ENCODE data around the gene HAPSTR1.

The HAPSTR1 gene

GRCh38 chr16:9123401-9123800, 32.0 kb downstream of the HAPSTR1 start:
- no peak for DNase-seq (ENCODE audit: low spot score)

DNA sequence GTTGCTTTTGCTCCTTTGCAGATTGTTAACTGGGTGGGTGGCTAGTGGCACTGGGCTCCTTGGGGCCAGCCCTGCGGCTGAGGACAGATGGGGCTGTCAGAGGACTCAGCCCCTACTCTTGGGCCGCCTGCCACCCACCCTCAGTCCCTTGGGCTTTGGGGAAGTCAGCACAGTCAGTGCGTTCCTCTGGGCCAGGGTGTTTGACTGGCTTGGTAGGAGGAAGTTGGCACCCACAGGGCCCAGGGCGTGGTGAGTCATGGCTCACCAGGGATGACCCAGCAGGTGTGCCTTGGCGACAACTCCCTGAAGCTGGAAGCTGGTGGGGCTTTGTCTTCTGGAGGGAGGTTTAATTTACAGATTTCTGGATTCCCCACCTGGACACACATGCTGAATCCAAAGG, 32.4 kb downstream of the HAPSTR1 start:
- DNase-seq (ENCODE audit: low spot score) = no peak

DNA sequence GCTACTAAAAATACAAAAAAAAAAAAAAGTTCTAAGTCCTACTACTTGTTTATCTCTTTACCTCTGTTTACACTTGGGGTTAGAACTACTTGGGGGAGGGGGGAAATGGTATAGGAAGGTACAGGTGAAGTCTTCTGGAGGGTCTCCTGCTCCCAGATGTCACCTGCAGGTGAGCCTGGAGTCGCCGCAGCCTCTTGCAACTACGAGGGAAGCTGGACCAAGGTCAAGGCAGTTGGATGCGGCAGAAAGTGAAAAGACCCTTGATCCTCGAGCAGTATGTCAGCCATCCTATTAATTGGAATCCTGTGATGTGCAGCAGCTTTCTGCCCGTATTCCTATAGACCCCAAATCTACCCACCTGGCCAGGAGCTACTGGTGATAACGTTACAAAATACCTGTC, 33.0 kb downstream of the HAPSTR1 start:
- DNase-seq (ENCODE audit: low spot score) = no peak

DNA sequence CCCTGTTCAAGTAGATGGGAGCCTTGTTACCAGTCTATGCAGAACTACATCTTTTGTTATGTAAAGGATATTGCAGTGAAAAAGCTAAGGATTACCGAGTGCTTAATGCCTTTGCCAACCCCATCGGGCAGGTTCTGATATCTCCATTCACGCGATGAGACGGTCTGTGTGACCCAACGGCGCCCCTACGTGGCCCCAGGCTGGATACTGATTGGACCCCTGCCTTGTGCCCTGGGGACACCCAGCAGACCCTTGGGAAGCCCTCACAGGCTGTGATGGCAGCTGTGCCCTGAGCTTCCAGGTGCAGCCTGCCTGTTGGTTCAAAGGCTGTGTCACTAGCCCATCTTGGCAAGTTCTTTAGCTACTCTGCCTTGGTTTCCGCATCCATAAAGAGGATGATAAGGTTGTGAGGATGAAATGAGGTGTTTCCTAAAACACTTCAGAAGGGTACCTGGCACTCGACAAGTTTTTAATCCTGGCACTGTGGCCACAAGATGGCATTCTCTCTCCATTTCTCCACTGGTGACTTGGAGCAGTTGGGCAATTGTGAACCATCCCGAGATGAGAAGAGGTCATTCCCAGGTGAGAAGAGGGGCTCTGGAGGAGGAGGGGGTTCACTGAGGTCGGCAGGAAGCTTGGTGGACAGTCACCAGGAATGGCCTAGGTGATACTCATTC, 33.6 kb downstream of the HAPSTR1 start:
- DNase-seq (ENCODE audit: low spot score) = no peak

GRCh38 chr16:9125658-9126505, 34.4 kb downstream of the HAPSTR1 start:
- DNase-seq (ENCODE audit: low spot score) = no peak

DNA sequence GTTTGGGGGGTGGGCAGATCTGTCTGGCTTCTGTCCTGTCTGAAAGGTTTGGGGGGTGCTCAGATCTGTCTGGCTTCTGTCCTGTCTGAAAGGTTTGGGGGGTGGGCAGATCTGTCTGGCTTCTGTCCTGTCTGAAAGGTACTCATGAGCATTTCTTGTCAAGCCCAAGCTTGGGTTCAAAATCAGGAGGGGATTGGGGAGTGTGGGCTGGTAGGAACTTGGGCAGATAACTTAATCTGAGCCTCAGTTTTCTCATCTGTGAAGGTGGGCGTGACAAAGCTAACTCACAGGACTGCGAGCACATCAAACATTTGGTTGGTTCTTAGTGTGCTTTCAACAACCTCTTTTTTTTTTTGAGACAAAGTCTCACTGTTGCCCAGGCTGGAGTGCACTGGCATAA, 35.2 kb downstream of the HAPSTR1 start:
- no peak for DNase-seq (ENCODE audit: low spot score)

DNA sequence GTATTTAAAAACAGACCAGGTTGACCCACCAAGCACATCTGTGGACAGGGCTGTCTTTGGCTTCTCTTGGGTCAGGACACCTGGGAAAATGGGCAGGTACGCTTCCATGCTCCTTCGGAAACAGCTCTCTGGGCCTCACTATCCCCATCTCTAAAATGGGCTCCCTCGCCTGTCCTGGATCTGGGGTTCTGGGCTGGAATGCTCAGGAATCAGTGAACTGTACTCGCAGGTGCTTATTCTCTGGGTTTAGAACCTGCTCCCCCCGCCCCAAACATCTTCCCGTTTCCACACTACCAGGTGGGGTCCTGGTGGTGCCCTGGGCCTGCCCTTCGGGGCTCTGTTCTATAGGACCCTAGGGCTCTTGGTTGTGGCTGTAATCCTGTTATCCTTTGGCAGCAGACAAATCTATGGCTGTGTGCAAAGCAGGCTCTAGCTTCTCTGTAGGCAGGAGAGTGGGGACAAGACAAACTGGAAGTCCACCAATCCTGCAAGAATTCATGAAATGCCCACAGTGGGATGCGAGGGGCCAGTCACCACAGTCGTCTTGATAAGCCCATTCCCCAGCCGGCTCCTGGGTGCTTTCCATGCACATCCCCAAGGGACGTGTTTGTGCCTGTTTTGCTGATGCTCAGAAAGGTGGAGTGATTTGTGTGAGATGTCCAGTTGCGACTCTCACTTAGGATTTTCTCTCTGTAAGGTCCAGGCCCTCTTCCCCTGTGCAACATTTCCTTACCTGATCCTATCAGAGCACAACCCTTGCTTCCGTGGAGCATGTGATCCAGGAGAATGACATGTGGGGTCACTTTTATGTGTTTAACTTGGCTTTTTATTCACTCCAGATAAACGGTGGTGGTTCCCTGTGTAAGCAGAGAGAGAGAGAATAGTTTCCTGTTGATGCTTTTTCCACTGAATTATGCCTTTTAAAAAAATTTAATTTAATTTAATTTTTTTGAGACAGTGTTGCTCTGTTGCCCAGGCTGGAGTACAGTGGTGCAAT, 37.2 kb downstream of the HAPSTR1 start:
- no peak for DNase-seq (ENCODE audit: low spot score)

DNA sequence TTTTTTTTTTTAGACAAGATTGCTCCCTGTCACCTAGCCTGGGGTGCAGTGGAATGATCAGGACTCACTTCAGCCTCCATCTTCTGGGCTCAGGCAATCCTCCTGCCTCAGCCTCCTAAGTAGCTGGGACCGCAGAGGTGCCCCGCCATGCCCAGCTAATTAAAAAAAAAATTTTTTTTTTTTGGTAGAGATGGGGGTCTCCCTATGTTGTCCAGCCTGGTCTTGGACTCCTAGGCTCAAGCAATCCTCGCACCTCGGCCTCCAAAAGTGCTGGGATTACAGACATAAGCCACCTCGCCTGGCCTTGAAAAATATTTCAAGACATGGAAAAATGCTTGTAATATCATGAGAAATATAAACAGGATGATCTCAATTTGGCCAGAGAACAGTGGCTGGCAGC, 42.9 kb downstream of the HAPSTR1 start:
- no peak for DNase-seq (ENCODE audit: low spot score)

GRCh38 chr16:9134739-9135138, 43.3 kb downstream of the HAPSTR1 start:
- DNase-seq (ENCODE audit: low spot score) = peak; percentile 69

DNA sequence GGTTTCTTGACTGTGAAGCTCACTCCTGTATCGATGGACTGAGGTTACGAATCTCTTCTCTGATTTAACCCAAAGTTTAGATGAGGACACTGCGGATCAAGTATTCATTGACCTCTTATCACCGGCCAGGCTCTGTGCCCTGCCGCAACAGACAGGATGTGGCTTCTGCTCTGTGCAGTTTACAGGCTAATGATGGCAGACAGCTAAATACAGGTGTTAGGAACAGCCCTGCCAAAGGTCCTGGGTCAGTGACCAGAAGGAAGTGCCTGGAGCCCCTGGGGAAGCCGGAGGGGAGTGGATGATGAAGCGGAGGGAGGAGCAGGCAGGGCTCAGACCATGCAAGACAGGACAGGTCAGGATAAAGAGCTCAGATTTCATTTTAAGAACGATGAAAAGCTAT, 44.4 kb downstream of the HAPSTR1 start:
- no peak for DNase-seq (ENCODE audit: low spot score)

- no peak for DNase-seq (ENCODE audit: low spot score)
These were observed 45.2 kb downstream of the HAPSTR1 start for GRCh38 chr16:9136596-9136995.

- DNase-seq (ENCODE audit: low spot score) = no peak
These were observed 46.7 kb downstream of the HAPSTR1 start for GRCh38 chr16:9138021-9138680.

- DNase-seq (ENCODE audit: low spot score) = peak; percentile 46
These were observed 47.5 kb downstream of the HAPSTR1 start for GRCh38 chr16:9138731-9139501.

GRCh38 chr16:9139965-9140364, 48.5 kb downstream of the HAPSTR1 start:
- peak; percentile 49 for DNase-seq (ENCODE audit: low spot score)

Data from RKO (cell line).